GM12874 (cell line): ENCODE measurements around the gene ALK.

ENCODE experiments used
- CTCF ChIP-seq: IDR thresholded peaks from 2 replicates; pipeline ENCODE4 v1.5.1; 2011; ENCODE audit warnings: low read depth, mild to moderate bottlenecking, control low read depth, low read length, moderate library complexity; ENCODE audit not compliant: insufficient read depth

The ALK gene

GRCh38 chr2:29714333-29714732 is 207.1 kb downstream of the ALK start:
- TF ChIP-seq CTCF, result no peak

GRCh38 chr2:29706171-29706720 is 215.1 kb downstream of the ALK start:
- no peak for TF ChIP-seq CTCF

GRCh38 chr2:29705616-29706015 is 215.8 kb downstream of the ALK start:
- no peak for TF ChIP-seq CTCF

GRCh38 chr2:29703336-29703735 is 218.1 kb downstream of the ALK start:
- TF ChIP-seq CTCF, result no peak

GRCh38 chr2:29702276-29702675 is 219.1 kb downstream of the ALK start:
- TF ChIP-seq CTCF, result no peak

- TF ChIP-seq CTCF, result no peak
Measured at GRCh38 chr2:29700560-29700959, 220.8 kb downstream of the ALK start.

- TF ChIP-seq CTCF, result no peak
Measured at GRCh38 chr2:29699045-29699444, 222.3 kb downstream of the ALK start.
